8988T (cell line): ENCODE results near the gene MYO1B.

Experiments used
- DNase-seq: peaks from one replicate; pipeline ENCODE4 v3.0.0; 2011

The MYO1B gene

GRCh38 chr2:191264647-191265081, 19.5 kb downstream of the MYO1B start:
- DNase-seq, result no peak

- DNase-seq, result no peak
These were observed 20.3 kb downstream of the MYO1B start for GRCh38 chr2:191265311-191266170.

- DNase-seq, result no peak
These were observed 21.0 kb downstream of the MYO1B start for GRCh38 chr2:191266201-191266600.

- DNase-seq, result no peak
These were observed 23.4 kb downstream of the MYO1B start for GRCh38 chr2:191268596-191268995.

GRCh38 chr2:191270306-191271161, 25.3 kb downstream of the MYO1B start:
- no peak for DNase-seq

- no peak for DNase-seq
These were observed 26.9 kb downstream of the MYO1B start for GRCh38 chr2:191272064-191272463.

GRCh38 chr2:191274413-191274815, 29.2 kb downstream of the MYO1B start:
- DNase-seq, result no peak

GRCh38 chr2:191276792-191277465, 31.7 kb downstream of the MYO1B start:
- no peak for DNase-seq

GRCh38 chr2:191280290-191280689, 35.1 kb downstream of the MYO1B start:
- DNase-seq, result no peak

- DNase-seq, result no peak
These were observed 35.9 kb downstream of the MYO1B start for GRCh38 chr2:191280834-191281756.

GRCh38 chr2:191285252-191285651, 40.0 kb downstream of the MYO1B start:
- no peak for DNase-seq

GRCh38 chr2:191287820-191288219, 42.6 kb downstream of the MYO1B start:
- no peak for DNase-seq

GRCh38 chr2:191289049-191289448, 43.8 kb downstream of the MYO1B start:
- DNase-seq, result no peak

GRCh38 chr2:191291471-191291870, 46.3 kb downstream of the MYO1B start:
- no peak for DNase-seq

- no peak for DNase-seq
These were observed 47.7 kb downstream of the MYO1B start for GRCh38 chr2:191292869-191293268.

GRCh38 chr2:191295088-191295487, 49.9 kb downstream of the MYO1B start:
- no peak for DNase-seq

GRCh38 chr2:191296083-191297006, 51.1 kb downstream of the MYO1B start:
- DNase-seq, result no peak

- DNase-seq, result no peak
These were observed 51.8 kb downstream of the MYO1B start for GRCh38 chr2:191297033-191297432.

GRCh38 chr2:191298306-191298705, 53.1 kb downstream of the MYO1B start:
- no peak for DNase-seq

GRCh38 chr2:191299010-191299409, 53.8 kb downstream of the MYO1B start:
- no peak for DNase-seq

GRCh38 chr2:191299866-191300265, 54.7 kb downstream of the MYO1B start:
- no peak for DNase-seq
